GM21619 (cell line): ENCODE results near the gene ADGRG3.

ENCODE experiments used
- ATAC-seq: cut with Tn5 transposase; IDR thresholded peaks from one replicate; pipeline ENCODE4 v1.9.1; 2021; ENCODE audit not compliant: unreplicated experiment

Gene ADGRG3

DNA sequence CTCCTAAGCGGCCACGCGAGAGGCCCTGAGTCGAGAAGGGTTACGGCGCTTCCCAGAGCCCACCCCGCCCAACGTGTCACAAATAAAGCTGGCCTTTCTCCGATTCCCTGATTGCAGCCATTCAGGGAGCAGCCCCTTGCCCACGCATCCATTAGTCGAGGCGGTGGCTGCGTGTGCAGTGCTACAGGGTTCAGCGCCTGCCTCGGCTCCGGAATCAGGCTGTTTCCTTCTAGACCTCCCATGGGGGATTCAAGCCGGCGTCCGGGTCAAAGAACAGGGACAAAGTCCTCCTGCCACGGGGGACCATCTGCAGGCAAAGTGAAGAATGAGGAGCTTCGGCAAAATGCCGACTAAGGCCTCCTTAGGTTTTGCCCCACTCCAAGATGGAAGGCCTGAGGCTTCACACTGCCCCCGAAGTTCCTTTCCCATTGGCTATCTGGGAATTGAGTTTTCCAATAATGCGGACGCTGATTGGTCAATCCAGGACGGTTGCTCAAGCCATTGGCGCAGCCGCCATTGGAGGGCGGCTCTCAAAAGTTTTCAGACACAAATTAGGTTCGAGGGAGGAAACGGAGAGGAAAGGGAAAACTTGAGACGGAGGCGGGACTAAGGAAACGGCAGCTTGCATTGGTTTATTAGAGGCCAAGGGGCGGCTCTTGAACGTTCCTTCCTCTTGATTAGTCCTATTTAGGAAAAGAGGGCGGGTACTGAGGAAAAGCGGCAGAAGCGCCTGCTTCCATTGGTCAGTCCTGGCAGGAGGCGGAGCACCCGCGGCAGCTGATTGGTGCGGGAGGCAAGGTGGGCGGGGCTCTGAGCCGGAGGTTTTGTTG is 67.0 kb downstream of the ADGRG3 start:
- ATAC-seq = peak; percentile 90

DNA sequence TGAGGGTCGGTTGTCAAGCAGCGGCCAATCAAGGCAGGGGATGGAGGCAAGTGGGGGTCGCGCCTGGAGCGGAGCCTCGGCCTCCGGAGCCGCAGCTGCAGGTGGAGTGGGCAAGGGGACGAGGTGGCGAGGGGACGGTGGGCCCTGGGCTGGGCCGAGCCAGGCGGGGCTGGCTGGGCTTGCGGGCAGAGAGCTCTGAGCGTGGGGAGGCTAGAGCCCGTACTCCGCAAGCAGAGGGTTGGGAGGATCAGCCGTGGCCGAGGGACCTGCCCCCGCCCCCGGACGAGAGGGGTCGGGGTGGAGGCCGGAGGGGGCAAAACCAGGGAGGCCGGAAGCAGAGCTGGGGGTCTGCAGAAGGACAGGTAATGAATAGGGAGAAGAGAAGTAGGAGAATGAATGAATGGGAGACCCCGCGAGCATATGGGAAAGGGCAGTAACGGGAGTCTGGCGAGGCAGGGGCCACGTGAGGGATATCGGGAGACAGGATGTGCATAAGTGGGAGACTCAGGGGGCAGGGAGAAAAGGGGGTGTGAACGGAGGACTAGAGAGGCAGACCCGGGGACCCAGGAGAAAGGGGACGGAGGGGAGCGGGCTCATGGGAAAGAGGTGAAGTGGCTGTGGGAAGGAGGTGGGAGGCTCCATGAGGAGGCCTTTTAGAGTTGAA is 67.8 kb downstream of the ADGRG3 start, which contains the start of gene KATNB1:
Gene KATNB1, plus strand, starts transcription at position 16 of the 664 bp plus-strand sequence. CDS start 1,474 bp downstream, outside the sequence.
- ATAC-seq = peak; percentile 19

DNA sequence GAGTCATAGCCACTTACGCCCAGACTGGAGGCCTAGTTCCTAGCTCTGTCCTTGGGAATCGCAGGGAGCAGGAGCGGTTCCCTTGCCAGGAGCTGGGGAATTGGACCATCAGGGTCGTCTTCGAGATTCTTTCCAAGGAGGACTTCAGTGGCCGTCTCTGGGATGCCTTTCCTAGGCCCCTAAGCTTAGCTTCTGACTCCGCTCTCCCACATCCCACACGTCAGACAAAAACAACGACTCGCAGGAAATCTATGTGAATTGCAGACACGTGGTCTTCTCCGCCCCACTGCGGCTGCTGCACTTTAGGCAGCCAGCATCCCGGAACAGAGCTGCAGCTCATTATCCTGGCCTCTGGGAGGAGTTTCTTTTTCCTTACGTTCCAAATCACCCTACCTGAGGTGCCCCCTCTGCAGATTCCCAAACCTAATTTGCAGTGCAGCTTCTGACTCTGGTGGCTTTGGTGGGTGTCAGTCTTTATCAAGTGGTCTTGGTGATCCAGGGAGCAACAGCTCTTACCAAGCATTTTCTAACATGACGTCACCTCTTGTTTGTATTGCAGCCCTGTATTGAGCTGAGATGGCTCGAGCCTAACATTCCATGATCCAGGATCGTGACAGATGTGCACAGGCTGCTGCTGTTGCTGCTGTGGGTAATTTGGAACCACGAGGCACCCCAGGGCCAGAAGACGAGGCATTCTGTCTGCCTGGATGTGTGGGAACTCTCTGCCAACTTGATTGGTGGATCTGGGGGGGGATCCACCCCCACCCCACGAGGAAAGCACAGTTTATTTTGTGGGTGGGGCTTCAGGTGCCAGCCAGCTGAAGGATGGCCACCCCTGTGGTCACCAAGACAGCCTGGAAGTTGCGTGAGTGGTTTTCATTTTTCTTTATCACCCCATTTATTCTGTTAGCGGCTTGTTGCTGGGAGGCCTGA is 68.6 kb downstream of the ADGRG3 start:
- ATAC-seq = no peak

DNA sequence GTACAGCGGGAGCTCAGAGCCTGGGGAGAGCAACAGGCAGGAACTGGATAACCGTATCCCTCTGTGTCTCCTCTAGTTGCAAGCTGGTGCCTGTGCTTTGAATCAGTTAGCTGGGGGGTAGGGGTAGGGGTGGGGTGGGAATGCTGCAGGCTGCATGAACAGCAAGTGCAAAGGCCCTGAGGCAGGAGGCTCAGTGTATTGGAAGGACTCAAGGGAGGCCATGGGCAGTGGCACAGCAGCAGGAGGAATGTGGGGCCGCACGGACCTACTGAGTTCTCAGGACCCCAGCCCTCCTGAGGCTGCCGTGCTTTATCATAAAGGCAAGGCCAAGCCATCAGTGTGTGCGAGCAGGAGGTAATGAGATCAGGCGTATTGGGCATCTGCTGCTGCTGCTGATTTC is 70.7 kb downstream of the ADGRG3 start:
- ATAC-seq = no peak
